ENCODE data around the gene ZNF326. TPM values are rescaled to one million over a fixed set of nuclear protein-coding genes. Genes with fewer than 3 reads are reported as not detected.

The ZNF326 gene
- total and polyA plus RNA-seq, 10 of the 15 experiments (the other 5 are each of a cell fraction or from before 2014, with no cell fraction given): 7.1 to 29.4 (median 21.9) TPM

DNA sequence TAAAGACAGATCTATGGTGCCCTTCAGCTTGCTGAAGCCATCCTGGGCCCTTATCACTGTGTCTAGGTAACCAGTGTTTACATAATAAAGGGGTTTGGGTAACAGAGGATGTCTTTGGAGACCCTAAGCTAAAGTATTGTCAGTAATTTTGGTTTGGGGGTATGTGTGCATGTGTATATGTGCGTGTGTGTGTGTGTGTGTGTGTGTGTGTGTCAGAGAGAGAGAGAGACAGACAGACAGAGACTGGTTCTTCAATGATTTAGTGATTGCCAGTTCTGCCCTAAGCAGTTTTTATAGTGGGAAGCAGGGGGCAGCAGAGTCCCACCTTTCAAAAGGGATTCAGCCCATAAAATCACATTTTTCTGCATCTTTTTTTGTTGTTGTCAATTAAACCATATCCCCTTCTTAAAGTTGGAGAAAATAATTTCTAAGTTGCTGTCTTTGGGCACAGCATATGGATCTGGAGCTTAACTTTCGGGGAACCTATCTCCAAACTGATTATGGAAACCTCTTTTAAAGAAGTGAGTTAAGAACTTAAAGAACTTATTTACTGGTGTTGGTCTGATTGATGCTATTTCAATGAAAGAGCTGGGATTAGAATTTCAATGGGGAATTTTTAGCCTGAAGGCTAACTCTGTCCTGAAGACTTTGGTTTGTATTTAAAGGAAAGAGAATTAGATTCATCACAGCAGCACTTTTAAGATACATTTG lies 51.1 kb downstream of the ZNF326 start (continued):
- TF ChIP-seq, protein P1, sequence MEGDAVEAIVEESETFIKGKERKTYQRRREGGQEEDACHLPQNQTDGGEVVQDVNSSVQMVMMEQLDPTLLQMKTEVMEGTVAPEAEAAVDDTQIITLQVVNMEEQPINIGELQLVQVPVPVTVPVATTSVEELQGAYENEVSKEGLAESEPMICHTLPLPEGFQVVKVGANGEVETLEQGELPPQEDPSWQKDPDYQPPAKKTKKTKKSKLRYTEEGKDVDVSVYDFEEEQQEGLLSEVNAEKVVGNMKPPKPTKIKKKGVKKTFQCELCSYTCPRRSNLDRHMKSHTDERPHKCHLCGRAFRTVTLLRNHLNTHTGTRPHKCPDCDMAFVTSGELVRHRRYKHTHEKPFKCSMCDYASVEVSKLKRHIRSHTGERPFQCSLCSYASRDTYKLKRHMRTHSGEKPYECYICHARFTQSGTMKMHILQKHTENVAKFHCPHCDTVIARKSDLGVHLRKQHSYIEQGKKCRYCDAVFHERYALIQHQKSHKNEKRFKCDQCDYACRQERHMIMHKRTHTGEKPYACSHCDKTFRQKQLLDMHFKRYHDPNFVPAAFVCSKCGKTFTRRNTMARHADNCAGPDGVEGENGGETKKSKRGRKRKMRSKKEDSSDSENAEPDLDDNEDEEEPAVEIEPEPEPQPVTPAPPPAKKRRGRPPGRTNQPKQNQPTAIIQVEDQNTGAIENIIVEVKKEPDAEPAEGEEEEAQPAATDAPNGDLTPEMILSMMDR (IDR thresholded peaks at IDR 0.05 in 2 of 3, conservative IDR thresholded peaks at IDR 0.05 in 1 of 3; ENCODE audit: control insufficient read depth in 2 of 3, extremely low read depth in 1 of 3, insufficient read depth in 1 of 3, low read depth in 3 of 3, low read length in 3 of 3): peak; percentile 58 to 68 (median 64)
- TF ChIP-seq NBN (IDR thresholded peaks at IDR 0.05) (peak; percentile 20; the same call in 1 of the 2 replicates), ASH2L (IDR thresholded peaks at IDR 0.05; ENCODE audit: borderline replicate concordance, low read depth) (no peak), PAX5 (IDR thresholded peaks at IDR 0.05; ENCODE audit: borderline replicate concordance, low read depth, low read length) (no peak), SRF (IDR thresholded peaks at IDR 0.05; ENCODE audit: low read depth in 2 of 2, low read length in 2 of 2) (no peak)
- TF ChIP-seq, protein P2, sequence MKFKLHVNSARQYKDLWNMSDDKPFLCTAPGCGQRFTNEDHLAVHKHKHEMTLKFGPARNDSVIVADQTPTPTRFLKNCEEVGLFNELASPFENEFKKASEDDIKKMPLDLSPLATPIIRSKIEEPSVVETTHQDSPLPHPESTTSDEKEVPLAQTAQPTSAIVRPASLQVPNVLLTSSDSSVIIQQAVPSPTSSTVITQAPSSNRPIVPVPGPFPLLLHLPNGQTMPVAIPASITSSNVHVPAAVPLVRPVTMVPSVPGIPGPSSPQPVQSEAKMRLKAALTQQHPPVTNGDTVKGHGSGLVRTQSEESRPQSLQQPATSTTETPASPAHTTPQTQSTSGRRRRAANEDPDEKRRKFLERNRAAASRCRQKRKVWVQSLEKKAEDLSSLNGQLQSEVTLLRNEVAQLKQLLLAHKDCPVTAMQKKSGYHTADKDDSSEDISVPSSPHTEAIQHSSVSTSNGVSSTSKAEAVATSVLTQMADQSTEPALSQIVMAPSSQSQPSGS (IDR thresholded peaks at IDR 0.05; ENCODE audit: low read length): no peak

DNA sequence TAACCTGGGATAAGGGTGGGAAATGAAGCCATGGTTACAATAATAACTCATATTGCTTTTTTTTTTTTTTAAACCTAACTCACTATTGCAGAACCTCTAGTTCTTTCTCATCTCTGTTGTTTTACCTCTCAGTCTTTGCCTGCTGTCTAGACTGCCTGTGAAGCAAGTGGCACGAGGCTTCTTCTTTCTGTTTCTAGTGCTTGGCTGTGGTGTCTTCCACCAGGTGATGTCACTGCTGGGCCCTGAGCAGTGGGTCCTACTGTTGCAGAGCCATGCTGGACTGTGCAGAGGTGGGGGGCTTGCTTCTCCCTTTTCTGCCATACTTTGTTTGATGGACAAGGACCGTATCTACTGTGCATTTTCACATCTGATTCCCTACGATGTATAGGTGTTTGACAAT lies 51.7 kb downstream of the ZNF326 start:
- H3K79me2 ChIP-seq (ENCODE audit: control insufficient read depth, insufficient read depth, low read length): no peaks in the 10 kb centered on the region
- no peak overlapping the region for H2AFZ ChIP-seq (ENCODE audit: control insufficient read depth, low read depth, low read length)
- H3K9ac ChIP-seq (ENCODE audit: control insufficient read depth, insufficient read depth, low read length): no peak overlapping the region
- no peaks in the 10 kb centered on the region for H3K4me1 ChIP-seq (ENCODE audit: control insufficient read depth, insufficient read depth, low read length)
- no peak overlapping the region for H3K4me3 ChIP-seq
- intact Hi-C loops (cut with micrococcal nuclease; ENCODE audit: unreplicated experiment): loop anchor here (2.0 to 5.0 kb wide), 2 partner anchors 61 to 1118 kb away; no protein-coding TSS in a partner anchor
- H4K20me1 ChIP-seq (ENCODE audit: control insufficient read depth, insufficient read depth): no peaks in the 10 kb centered on the region
- no peak for FAIRE-seq
- no peaks in the 10 kb centered on the region for H3K36me3 ChIP-seq (ENCODE audit: control insufficient read depth in 2 of 2, insufficient read depth in 2 of 2, low read length in 1 of 2)
- SMC1A ChIA-PET (ENCODE audit: uncharacterized antibody, unreplicated experiment): interaction anchor here (0.6 to 2.2 kb wide), 5 partner anchors 41 to 785 kb away, joined by 3 to 5 read pairs (median 3); no protein-coding TSS in a partner anchor
- DNase-seq (ENCODE audit: low read depth, low spot score): no peak
- CTCF ChIA-PET: interaction anchor here (0.7 to 4.4 kb wide), 13 partner anchors 10 to 1232 kb away, joined by 3 to 19 read pairs (median 4); no protein-coding TSS in a partner anchor
- H3K4me2 ChIP-seq (ENCODE audit: control insufficient read depth, insufficient read depth): no peak overlapping the region
- no peak overlapping the region for H3K27ac ChIP-seq (ENCODE audit: control insufficient read depth, insufficient read depth)
- no peaks in the 10 kb centered on the region for H3K9me3 ChIP-seq (replicated peaks; ENCODE audit: control insufficient read depth, insufficient read depth, low read length)
- WGBS (ENCODE audit: insufficient coverage, insufficient replicate concordance, low lambda C conversion rate, missing lambda C conversion rate): 36% methylated on average over 3 of the region's 3 CpGs
- in situ Hi-C loops (cut with MboI): no loop called here
- RAD21 ChIA-PET (ENCODE audit: unreplicated experiment): interaction anchor here (1.0 kb wide), 2 partner anchors 55 to 1232 kb away, joined by 3 read pairs; no protein-coding TSS in a partner anchor
- BruUV-seq (replicated peaks): no TSS peak
- ATAC-seq: peak; percentile 86
- POLR2A ChIA-PET: no interaction called here
- TF ChIP-seq CBX3 (IDR thresholded peaks at IDR 0.05; ENCODE audit: borderline replicate concordance, low read depth) (no peak), ZNF622 (IDR thresholded peaks at IDR 0.05) (no peak), SMARCA5 (IDR thresholded peaks at IDR 0.05) (0 out of 2 replicates have a peak, but pooled peaks have one; percentile 44)
- TF ChIP-seq, protein P1 (IDR thresholded peaks at IDR 0.05 in 2 of 3, conservative IDR thresholded peaks at IDR 0.05 in 1 of 3; ENCODE audit: control insufficient read depth in 2 of 3, extremely low read depth in 1 of 3, insufficient read depth in 1 of 3, low read depth in 3 of 3, low read length in 3 of 3): 0 out of 6 replicates have a peak, but pooled peaks of 1 of the 3 experiments have one; percentile 0
- H3K27me3 ChIP-seq (replicated peaks in 1 of 2; ENCODE audit: control insufficient read depth in 2 of 2, insufficient read depth in 2 of 2, low read length in 1 of 2): no peaks in the 10 kb centered on the region
